Endothelial cell of umbilical vein (primary cell): ENCODE results near the gene SPINT1.

ENCODE experiments used
- MYC ChIP-seq: IDR thresholded peaks from one replicate; pipeline ENCODE4 v1.6.1; 2011; ENCODE audit warnings: mild to moderate bottlenecking, low read depth, low read length
- POLR2A ChIP-seq: IDR thresholded peaks from 2 replicates; pipeline ENCODE4 v1.6.1; 2012; ENCODE audit warnings: low read depth, mild to moderate bottlenecking, control low read depth, low read length
- POLR2AphosphoS5 ChIP-seq: IDR thresholded peaks from 2 replicates; pipeline ENCODE4 v1.6.1; 2012; ENCODE audit warnings: low read depth, mild to moderate bottlenecking, control low read depth, low read length, moderate library complexity; ENCODE audit not compliant: insufficient read depth
- TF ChIP-seq, protein P1 (sequence below), 2 donors: IDR thresholded peaks; 1 replicate in 1 of 2; 2 replicates in 1 of 2; pipeline ENCODE4 v1.5.1; 2011; ENCODE audit warnings: low read length in 2 of 2, mild to moderate bottlenecking in 2 of 2, moderate library complexity in 2 of 2, control low read depth in 1 of 2, inconsistent platforms in 1 of 2, low read depth in 1 of 2; ENCODE audit not compliant: insufficient read depth in 1 of 2; ENCODE audit errors: extremely low read depth in 1 of 2
- TF ChIP-seq, protein P2 (sequence below): IDR thresholded peaks from 2 replicates; pipeline ENCODE4 v1.6.1; 2011; ENCODE audit not compliant: insufficient read depth, insufficient read length

DNA sequence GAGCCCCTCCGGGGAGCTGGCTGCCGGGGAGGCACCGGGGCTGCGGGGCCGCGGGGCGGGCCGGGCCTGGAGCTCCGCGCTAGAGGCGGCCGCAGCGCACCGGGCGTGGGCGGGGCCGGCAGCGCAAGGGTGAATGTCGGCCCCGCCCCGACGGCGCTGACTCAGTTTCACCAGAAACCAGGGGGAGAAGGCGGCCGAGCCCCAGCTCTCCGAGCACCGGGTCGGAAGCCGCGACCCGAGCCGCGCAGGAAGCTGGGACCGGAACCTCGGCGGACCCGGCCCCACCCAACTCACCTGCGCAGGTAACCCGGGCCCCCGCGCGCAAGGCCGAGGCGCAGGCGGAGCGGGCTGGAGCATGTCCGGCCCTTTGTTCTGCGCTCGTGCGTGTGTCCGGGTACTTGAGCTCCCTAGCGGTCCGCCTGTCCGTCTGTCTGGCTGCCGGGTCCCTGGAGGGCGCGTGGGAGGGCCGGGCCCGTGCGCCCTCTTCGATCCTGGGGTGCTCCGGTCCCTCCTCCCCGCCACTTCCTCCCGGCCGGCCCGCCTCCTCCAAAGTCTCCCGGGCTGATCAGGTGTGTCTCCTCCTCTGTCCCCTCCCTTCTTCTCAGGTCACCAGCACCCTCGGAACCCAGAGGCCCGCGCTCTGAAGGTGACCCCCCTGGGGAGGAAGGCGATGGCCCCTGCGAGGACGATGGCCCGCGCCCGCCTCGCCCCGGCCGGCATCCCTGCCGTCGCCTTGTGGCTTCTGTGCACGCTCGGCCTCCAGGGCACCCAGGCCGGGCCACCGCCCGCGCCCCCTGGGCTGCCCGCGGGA, at the start of gene SPINT1:
- TF ChIP-seq, protein P1, sequence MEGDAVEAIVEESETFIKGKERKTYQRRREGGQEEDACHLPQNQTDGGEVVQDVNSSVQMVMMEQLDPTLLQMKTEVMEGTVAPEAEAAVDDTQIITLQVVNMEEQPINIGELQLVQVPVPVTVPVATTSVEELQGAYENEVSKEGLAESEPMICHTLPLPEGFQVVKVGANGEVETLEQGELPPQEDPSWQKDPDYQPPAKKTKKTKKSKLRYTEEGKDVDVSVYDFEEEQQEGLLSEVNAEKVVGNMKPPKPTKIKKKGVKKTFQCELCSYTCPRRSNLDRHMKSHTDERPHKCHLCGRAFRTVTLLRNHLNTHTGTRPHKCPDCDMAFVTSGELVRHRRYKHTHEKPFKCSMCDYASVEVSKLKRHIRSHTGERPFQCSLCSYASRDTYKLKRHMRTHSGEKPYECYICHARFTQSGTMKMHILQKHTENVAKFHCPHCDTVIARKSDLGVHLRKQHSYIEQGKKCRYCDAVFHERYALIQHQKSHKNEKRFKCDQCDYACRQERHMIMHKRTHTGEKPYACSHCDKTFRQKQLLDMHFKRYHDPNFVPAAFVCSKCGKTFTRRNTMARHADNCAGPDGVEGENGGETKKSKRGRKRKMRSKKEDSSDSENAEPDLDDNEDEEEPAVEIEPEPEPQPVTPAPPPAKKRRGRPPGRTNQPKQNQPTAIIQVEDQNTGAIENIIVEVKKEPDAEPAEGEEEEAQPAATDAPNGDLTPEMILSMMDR (IDR thresholded peaks at IDR 0.05; ENCODE audit: extremely low read depth in 1 of 2, insufficient read depth in 1 of 2, low read depth in 1 of 2, low read length in 2 of 2) = no peak
- TF ChIP-seq, protein P2, sequence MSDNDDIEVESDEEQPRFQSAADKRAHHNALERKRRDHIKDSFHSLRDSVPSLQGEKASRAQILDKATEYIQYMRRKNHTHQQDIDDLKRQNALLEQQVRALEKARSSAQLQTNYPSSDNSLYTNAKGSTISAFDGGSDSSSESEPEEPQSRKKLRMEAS = no peak
- TF ChIP-seq POLR2AphosphoS5 = no peak
- no peak for TF ChIP-seq MYC
- TF ChIP-seq POLR2A = no peak
